SK-N-SH treated with all-trans-retinoic acid at 6 μM for 48 hours (cell line): ENCODE data around the gene AGPAT4.

ENCODE experiments used
- BACH2 ChIP-seq: fragments of 250-450 bp; sonication (Bioruptor Pico); IDR thresholded peaks from 2 replicates; pipeline ENCODE4 v1.9.0; 2021; ENCODE audit warnings: mild to moderate bottlenecking, borderline replicate concordance
- OSR1 ChIP-seq: fragments of 250-450 bp; sonication (Bioruptor Pico); IDR thresholded peaks from 2 replicates; pipeline ENCODE4 v1.8.0; 2022; ENCODE audit warnings: moderate library complexity, mild to moderate bottlenecking, inconsistent platforms
- TCF4 ChIP-seq: fragments of 250-450 bp; sonication (Bioruptor Pico); IDR thresholded peaks from 2 replicates; pipeline ENCODE4 v1.8.0; 2021; ENCODE audit warnings: mild to moderate bottlenecking, moderate library complexity, borderline replicate concordance
- TOX ChIP-seq: fragments of 250-450 bp; sonication (Bioruptor Pico); IDR thresholded peaks from 2 replicates; pipeline ENCODE4 v1.8.0; 2021; ENCODE audit warnings: mild to moderate bottlenecking, moderate library complexity, borderline replicate concordance
- ZFP3 ChIP-seq: fragments of 250-450 bp; sonication (Bioruptor Pico); IDR thresholded peaks from 2 replicates; pipeline ENCODE4 v1.5.0; 2020; ENCODE audit warnings: mild to moderate bottlenecking, moderate library complexity
- ZNF565 ChIP-seq: fragments of 450-650 bp; formaldehyde crosslinking; conservative IDR thresholded peaks from 2 replicates; pipeline ENCODE4 v1.5.0; 2020; ENCODE audit warnings: low read depth, mild to moderate bottlenecking, moderate library complexity
- ZNF8 ChIP-seq: fragments of 450-650 bp; formaldehyde crosslinking; IDR thresholded peaks from 2 replicates; pipeline ENCODE4 v1.5.0; 2020; ENCODE audit warnings: mild to moderate bottlenecking, moderate library complexity
- TF ChIP-seq, protein P1 (sequence below): fragments of 250-450 bp; sonication (Bioruptor Pico); IDR thresholded peaks from 2 replicates; pipeline ENCODE4 v1.5.1; 2020; ENCODE audit warnings: low read depth, mild to moderate bottlenecking, moderate library complexity
- TF ChIP-seq, protein P2 (sequence below): fragments of 250-450 bp; sonication (Bioruptor Pico); IDR thresholded peaks from 2 replicates; pipeline ENCODE4 v1.8.0; 2020; ENCODE audit warnings: mild to moderate bottlenecking, moderate library complexity, borderline replicate concordance

DNA sequence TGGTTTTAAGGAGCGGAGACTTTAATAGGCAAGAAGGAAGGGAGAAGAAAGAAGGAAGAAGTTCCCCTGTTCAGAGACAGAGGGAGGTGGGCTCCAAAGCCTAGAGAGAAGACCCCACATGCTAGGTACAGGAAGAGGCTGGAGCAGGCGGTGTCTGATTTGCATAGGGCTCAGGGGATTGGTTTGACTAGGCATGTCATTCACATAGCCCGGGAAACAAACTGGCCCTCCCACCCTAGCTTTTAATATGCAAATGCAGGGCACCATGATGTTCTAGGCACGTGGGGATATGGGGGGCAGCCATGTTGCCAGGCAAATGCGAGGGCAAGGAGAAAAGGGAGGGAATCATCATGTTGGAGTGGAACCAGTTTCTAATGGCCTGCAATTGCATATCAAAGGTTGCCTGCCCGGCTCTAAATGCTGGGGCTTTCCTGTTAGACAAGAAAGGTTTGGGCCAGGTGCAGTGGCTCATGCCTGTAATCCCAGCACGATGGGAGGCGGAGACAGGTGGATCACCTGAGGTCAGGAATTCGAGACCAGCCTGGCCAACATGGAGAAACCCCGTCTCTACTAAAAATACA, 34.3 kb upstream of the AGPAT4 start:
- TF ChIP-seq, protein P1, sequence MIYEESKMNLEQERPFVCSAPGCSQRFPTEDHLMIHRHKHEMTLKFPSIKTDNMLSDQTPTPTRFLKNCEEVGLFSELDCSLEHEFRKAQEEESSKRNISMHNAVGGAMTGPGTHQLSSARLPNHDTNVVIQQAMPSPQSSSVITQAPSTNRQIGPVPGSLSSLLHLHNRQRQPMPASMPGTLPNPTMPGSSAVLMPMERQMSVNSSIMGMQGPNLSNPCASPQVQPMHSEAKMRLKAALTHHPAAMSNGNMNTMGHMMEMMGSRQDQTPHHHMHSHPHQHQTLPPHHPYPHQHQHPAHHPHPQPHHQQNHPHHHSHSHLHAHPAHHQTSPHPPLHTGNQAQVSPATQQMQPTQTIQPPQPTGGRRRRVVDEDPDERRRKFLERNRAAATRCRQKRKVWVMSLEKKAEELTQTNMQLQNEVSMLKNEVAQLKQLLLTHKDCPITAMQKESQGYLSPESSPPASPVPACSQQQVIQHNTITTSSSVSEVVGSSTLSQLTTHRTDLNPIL (CRISPR knock-in tag): no peak
- no peak for TF ChIP-seq ZNF565 (CRISPR knock-in tag)
- TF ChIP-seq ZFP3: no peak
- no peak for TF ChIP-seq BACH2 (CRISPR knock-in tag)
- no peak for TF ChIP-seq OSR1 (CRISPR knock-in tag)
- no peak for TF ChIP-seq ZNF8 (CRISPR knock-in tag)
- TF ChIP-seq, protein P2, sequence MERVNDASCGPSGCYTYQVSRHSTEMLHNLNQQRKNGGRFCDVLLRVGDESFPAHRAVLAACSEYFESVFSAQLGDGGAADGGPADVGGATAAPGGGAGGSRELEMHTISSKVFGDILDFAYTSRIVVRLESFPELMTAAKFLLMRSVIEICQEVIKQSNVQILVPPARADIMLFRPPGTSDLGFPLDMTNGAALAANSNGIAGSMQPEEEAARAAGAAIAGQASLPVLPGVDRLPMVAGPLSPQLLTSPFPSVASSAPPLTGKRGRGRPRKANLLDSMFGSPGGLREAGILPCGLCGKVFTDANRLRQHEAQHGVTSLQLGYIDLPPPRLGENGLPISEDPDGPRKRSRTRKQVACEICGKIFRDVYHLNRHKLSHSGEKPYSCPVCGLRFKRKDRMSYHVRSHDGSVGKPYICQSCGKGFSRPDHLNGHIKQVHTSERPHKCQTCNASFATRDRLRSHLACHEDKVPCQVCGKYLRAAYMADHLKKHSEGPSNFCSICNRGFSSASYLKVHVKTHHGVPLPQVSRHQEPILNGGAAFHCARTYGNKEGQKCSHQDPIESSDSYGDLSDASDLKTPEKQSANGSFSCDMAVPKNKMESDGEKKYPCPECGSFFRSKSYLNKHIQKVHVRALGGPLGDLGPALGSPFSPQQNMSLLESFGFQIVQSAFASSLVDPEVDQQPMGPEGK (CRISPR knock-in tag): no peak
- no peak for TF ChIP-seq TCF4
- no peak for TF ChIP-seq TOX (CRISPR knock-in tag)
